HG03432 (cell line): Measurements from ENCODE around the gene IL18BP.

Experiments
- ATAC-seq: cut with Tn5 transposase; IDR thresholded peaks from one replicate; pipeline ENCODE4 v1.9.1; 2021; ENCODE audit warnings: mild to moderate bottlenecking, moderate library complexity; ENCODE audit not compliant: unreplicated experiment

Gene IL18BP

GRCh38 chr11:72010529-72011233 lies 12.0 kb downstream of the IL18BP start:
- ATAC-seq: no peak

GRCh38 chr11:72012091-72012630 lies 13.5 kb downstream of the IL18BP start:
- no peak for ATAC-seq

- ATAC-seq: no peak
Measured at GRCh38 chr11:72012897-72013721, 14.4 kb downstream of the IL18BP start.

- ATAC-seq: no peak
Measured at GRCh38 chr11:72013765-72014711, 15.3 kb downstream of the IL18BP start.

- no peak for ATAC-seq
Measured at GRCh38 chr11:72014761-72015320, 16.1 kb downstream of the IL18BP start.

- no peak for ATAC-seq
Measured at GRCh38 chr11:72015511-72016061, 16.9 kb downstream of the IL18BP start.

- no peak for ATAC-seq
Measured at GRCh38 chr11:72018171-72018570, 19.5 kb downstream of the IL18BP start.

- no peak for ATAC-seq
Measured at GRCh38 chr11:72023335-72023734, 24.6 kb downstream of the IL18BP start.

GRCh38 chr11:72024069-72024754 lies 25.5 kb downstream of the IL18BP start:
- ATAC-seq: no peak

- no peak for ATAC-seq
Measured at GRCh38 chr11:72026090-72026489, 27.4 kb downstream of the IL18BP start.

GRCh38 chr11:72030472-72031045 lies 31.9 kb downstream of the IL18BP start:
- no peak for ATAC-seq

- no peak for ATAC-seq
Measured at GRCh38 chr11:72036687-72037086, 38.0 kb downstream of the IL18BP start.

- ATAC-seq: no peak
Measured at GRCh38 chr11:72037554-72038311, 39.0 kb downstream of the IL18BP start.

- ATAC-seq: no peak
Measured at GRCh38 chr11:72038491-72038890, 39.8 kb downstream of the IL18BP start.

GRCh38 chr11:72039031-72039855 lies 40.5 kb downstream of the IL18BP start:
- no peak for ATAC-seq

- no peak for ATAC-seq
Measured at GRCh38 chr11:72039856-72040401, 41.2 kb downstream of the IL18BP start.
